ENCODE measurements around the gene CHST14.

CHST14 gene

DNA sequence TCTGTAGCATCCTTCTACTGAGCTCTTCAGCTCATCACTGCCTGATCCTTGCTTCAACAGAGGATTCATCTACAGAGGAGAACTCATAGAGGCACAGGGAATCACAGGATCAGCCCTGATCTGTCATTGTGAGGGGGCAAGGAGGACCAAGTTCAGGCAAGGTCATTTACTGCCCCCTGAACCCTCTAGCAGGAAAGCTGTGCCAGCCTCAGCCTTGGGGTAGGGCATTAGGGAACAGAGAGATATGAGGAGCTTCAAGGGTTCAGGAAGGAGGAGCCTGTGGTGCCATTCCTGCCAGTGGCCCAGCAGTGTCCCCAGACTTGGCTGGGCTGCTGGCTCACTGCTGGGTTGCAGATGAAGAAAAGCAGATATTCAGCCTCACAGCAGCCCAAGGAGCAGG lies 8.2 kb downstream of the CHST14 start:
- Histone ChIP-seq H3K36me3 (ENCODE audit: control insufficient read depth, low read length) (no peaks in the 10 kb centered on the region), H3K27ac (ENCODE audit: low read depth, low read length) (no peak overlapping the region), H3K79me2 (ENCODE audit: control insufficient read depth, low read length) (no peaks in the 10 kb centered on the region), H3K4me3 (ENCODE audit: low read length) (no peak overlapping the region), H4K20me1 (ENCODE audit: control insufficient read depth, insufficient read depth, low read depth, low read length) (no peaks in the 10 kb centered on the region), H3K9me2 (replicated peaks; ENCODE audit: control insufficient read depth, low read length) (no peaks in the 10 kb centered on the region), H3K4me2 (ENCODE audit: low read length) (no peak overlapping the region), H3K9me3 (ENCODE audit: control insufficient read depth, insufficient read depth, low read length) (no peaks in the 10 kb centered on the region), H3F3A (ENCODE audit: control insufficient read depth, insufficient read depth) (no peaks in the 10 kb centered on the region), H3K27me3 (ENCODE audit: control insufficient read depth, low read length) (peaks cover 47% of the 10 kb centered on the region), H3K4me1 (ENCODE audit: control insufficient read depth, low read length) (no peaks in the 10 kb centered on the region)
- TF ChIP-seq EZH2phosphoT487 (IDR thresholded peaks at IDR 0.05; ENCODE audit: borderline replicate concordance, low read length) (no peak), CTCF (IDR thresholded peaks at IDR 0.05; ENCODE audit: low read depth, low read length, poor library complexity, severe bottlenecking) (no peak)

GRCh38 chr15:40481341-40482074 lies 10.7 kb downstream of the CHST14 start:
- Histone ChIP-seq H3K36me3 (ENCODE audit: control insufficient read depth, low read length) (no peaks in the 10 kb centered on the region), H3K27me3 (ENCODE audit: control insufficient read depth, low read length) (peaks cover 47% of the 10 kb centered on the region), H3K79me2 (ENCODE audit: control insufficient read depth, low read length) (no peaks in the 10 kb centered on the region), H3K4me1 (ENCODE audit: control insufficient read depth, low read length) (no peaks in the 10 kb centered on the region), H4K20me1 (ENCODE audit: control insufficient read depth, insufficient read depth, low read depth, low read length) (no peaks in the 10 kb centered on the region), H3K4me3 (ENCODE audit: low read length) (no peak overlapping the region), H3K9me3 (ENCODE audit: control insufficient read depth, insufficient read depth, low read length) (no peaks in the 10 kb centered on the region), H3K4me2 (ENCODE audit: low read length) (no peak overlapping the region), H3F3A (ENCODE audit: control insufficient read depth, insufficient read depth) (no peaks in the 10 kb centered on the region), H3K27ac (ENCODE audit: low read depth, low read length) (no peak overlapping the region), H3K9me2 (replicated peaks; ENCODE audit: control insufficient read depth, low read length) (no peaks in the 10 kb centered on the region)
- no peak for TF ChIP-seq CTCF (IDR thresholded peaks at IDR 0.05; ENCODE audit: low read depth, low read length, poor library complexity, severe bottlenecking)
- TF ChIP-seq EZH2phosphoT487 (IDR thresholded peaks at IDR 0.05; ENCODE audit: borderline replicate concordance, low read length) = no peak

GRCh38 chr15:40483919-40484318 lies 13.1 kb downstream of the CHST14 start:
- Histone ChIP-seq H4K20me1 (ENCODE audit: control insufficient read depth, insufficient read depth, low read depth, low read length) (no peaks in the 10 kb centered on the region), H3K4me3 (ENCODE audit: low read length) (no peak overlapping the region)
- TF ChIP-seq CTCF (IDR thresholded peaks at IDR 0.05; ENCODE audit: low read depth, low read length, poor library complexity, severe bottlenecking) (no peak), EZH2phosphoT487 (IDR thresholded peaks at IDR 0.05; ENCODE audit: borderline replicate concordance, low read length) (no peak)

More at GRCh38 chr15:40483919-40484318, 13.1 kb downstream of the CHST14 start:
- H3K79me2 ChIP-seq (ENCODE audit: control insufficient read depth, low read length) = no peaks in the 10 kb centered on the region
- H3K27me3 ChIP-seq (ENCODE audit: control insufficient read depth, low read length) = peaks cover 30% of the 10 kb centered on the region
- no peaks in the 10 kb centered on the region for H3K9me3 ChIP-seq (ENCODE audit: control insufficient read depth, insufficient read depth, low read length)
- no peaks in the 10 kb centered on the region for H3K9me2 ChIP-seq (replicated peaks; ENCODE audit: control insufficient read depth, low read length)
- H3K27ac ChIP-seq (ENCODE audit: low read depth, low read length) = no peak overlapping the region
- H3F3A ChIP-seq (ENCODE audit: control insufficient read depth, insufficient read depth) = no peaks in the 10 kb centered on the region
- no peak overlapping the region for H3K4me2 ChIP-seq (ENCODE audit: low read length)
- H3K4me1 ChIP-seq (ENCODE audit: control insufficient read depth, low read length) = no peaks in the 10 kb centered on the region
- no peaks in the 10 kb centered on the region for H3K36me3 ChIP-seq (ENCODE audit: control insufficient read depth, low read length)

Measured in DOHH2 (cell line).